ENCODE measurements around the gene TSGA10IP. TPM values are rescaled to one million over a fixed set of nuclear protein-coding genes. Genes with fewer than 3 reads are reported as not detected.

TSGA10IP gene
- total RNA-seq, 1 donor, result 0.10 TPM

- Histone ChIP-seq H3K27me3 (ENCODE audit: insufficient read depth, low read length) (no peaks in the 10 kb centered on the region), H3K4me1 (ENCODE audit: insufficient read depth, low read length) (peaks cover 42% of the 10 kb centered on the region), H3K4me3 (ENCODE audit: low read length) (no peak overlapping the region), H3K9me3 (ENCODE audit: low read depth, low read length) (no peaks in the 10 kb centered on the region)
These were observed 32.4 kb upstream of the TSGA10IP start for GRCh38 chr11:65912845-65913244.

GRCh38 chr11:65915101-65915820, 30.0 kb upstream of the TSGA10IP start:
- H3K4me1 ChIP-seq (ENCODE audit: insufficient read depth, low read length), result peaks cover 51% of the 10 kb centered on the region
- no peak overlapping the region for H3K4me3 ChIP-seq (ENCODE audit: low read length)
- H3K9me3 ChIP-seq (ENCODE audit: low read depth, low read length), result no peaks in the 10 kb centered on the region
- H3K27me3 ChIP-seq (ENCODE audit: insufficient read depth, low read length), result no peaks in the 10 kb centered on the region

GRCh38 chr11:65915821-65916251, 29.4 kb upstream of the TSGA10IP start:
- H3K4me3 ChIP-seq (ENCODE audit: low read length), result no peak overlapping the region
- H3K4me1 ChIP-seq (ENCODE audit: insufficient read depth, low read length), result peaks cover 57% of the 10 kb centered on the region
- no peaks in the 10 kb centered on the region for H3K9me3 ChIP-seq (ENCODE audit: low read depth, low read length)

GRCh38 chr11:65916391-65916790, 28.9 kb upstream of the TSGA10IP start:
- Histone ChIP-seq H3K4me1 (ENCODE audit: insufficient read depth, low read length) (peaks cover 62% of the 10 kb centered on the region), H3K4me3 (ENCODE audit: low read length) (no peak overlapping the region), H3K9me3 (ENCODE audit: low read depth, low read length) (no peaks in the 10 kb centered on the region), H3K27me3 (ENCODE audit: insufficient read depth, low read length) (no peaks in the 10 kb centered on the region)

More at GRCh38 chr11:65915821-65916251, 29.4 kb upstream of the TSGA10IP start:
- H3K27me3 ChIP-seq (ENCODE audit: insufficient read depth, low read length), result no peaks in the 10 kb centered on the region

- H3K4me3 ChIP-seq (ENCODE audit: low read length), result no peak overlapping the region
- H3K4me1 ChIP-seq (ENCODE audit: insufficient read depth, low read length), result peaks cover 60% of the 10 kb centered on the region
- H3K9me3 ChIP-seq (ENCODE audit: low read depth, low read length), result no peaks in the 10 kb centered on the region
- no peaks in the 10 kb centered on the region for H3K27me3 ChIP-seq (ENCODE audit: insufficient read depth, low read length)
These were observed 28.2 kb upstream of the TSGA10IP start for GRCh38 chr11:65917077-65917433.

GRCh38 chr11:65917434-65918210, 27.7 kb upstream of the TSGA10IP start:
- Histone ChIP-seq H3K27me3 (ENCODE audit: insufficient read depth, low read length) (no peaks in the 10 kb centered on the region), H3K4me3 (ENCODE audit: low read length) (peak overlapping the region; percentile 77), H3K4me1 (ENCODE audit: insufficient read depth, low read length) (peaks cover 65% of the 10 kb centered on the region), H3K9me3 (ENCODE audit: low read depth, low read length) (no peaks in the 10 kb centered on the region)

- Histone ChIP-seq H3K9me3 (ENCODE audit: low read depth, low read length) (no peaks in the 10 kb centered on the region), H3K27me3 (ENCODE audit: insufficient read depth, low read length) (no peaks in the 10 kb centered on the region), H3K4me1 (ENCODE audit: insufficient read depth, low read length) (peaks cover 65% of the 10 kb centered on the region), H3K4me3 (ENCODE audit: low read length) (peak within 1 kb of the TSS; percentile 77)
These were observed 26.8 kb upstream of the TSGA10IP start, which contains the start of gene C11orf68 for GRCh38 chr11:65918211-65919140. Gene C11orf68 (minus strand): TSS chr11:65919062. CDS start chr11:65919031, 31 bp downstream.

GRCh38 chr11:65919141-65919572, 26.1 kb upstream of the TSGA10IP start, which contains the start of gene DRAP1:
Gene DRAP1 (plus strand): TSS chr11:65919426. CDS start chr11:65919502, 76 bp downstream.
- no peaks in the 10 kb centered on the region for H3K9me3 ChIP-seq (ENCODE audit: low read depth, low read length)
- peak within 1 kb of the TSS; percentile 77 for H3K4me3 ChIP-seq (ENCODE audit: low read length)
- H3K4me1 ChIP-seq (ENCODE audit: insufficient read depth, low read length), result peaks cover 65% of the 10 kb centered on the region
- H3K27me3 ChIP-seq (ENCODE audit: insufficient read depth, low read length), result no peaks in the 10 kb centered on the region

- Histone ChIP-seq H3K27me3 (ENCODE audit: insufficient read depth, low read length) (no peaks in the 10 kb centered on the region), H3K4me3 (ENCODE audit: low read length) (peak overlapping the region; percentile 67), H3K4me1 (ENCODE audit: insufficient read depth, low read length) (peaks cover 60% of the 10 kb centered on the region)
These were observed 25.5 kb upstream of the TSGA10IP start for GRCh38 chr11:65919573-65920371.

GRCh38 chr11:65920372-65920802, 24.9 kb upstream of the TSGA10IP start:
- Histone ChIP-seq H3K4me3 (ENCODE audit: low read length) (peak overlapping the region; percentile 67), H3K27me3 (ENCODE audit: insufficient read depth, low read length) (no peaks in the 10 kb centered on the region), H3K9me3 (ENCODE audit: low read depth, low read length) (no peaks in the 10 kb centered on the region), H3K4me1 (ENCODE audit: insufficient read depth, low read length) (peaks cover 54% of the 10 kb centered on the region)

More at GRCh38 chr11:65919573-65920371, 25.5 kb upstream of the TSGA10IP start:
- no peaks in the 10 kb centered on the region for H3K9me3 ChIP-seq (ENCODE audit: low read depth, low read length)

GRCh38 chr11:65921033-65921555, 24.2 kb upstream of the TSGA10IP start:
- H3K4me3 ChIP-seq (ENCODE audit: low read length), result no peak overlapping the region
- H3K9me3 ChIP-seq (ENCODE audit: low read depth, low read length), result no peaks in the 10 kb centered on the region
- H3K27me3 ChIP-seq (ENCODE audit: insufficient read depth, low read length), result no peaks in the 10 kb centered on the region
- peaks cover 47% of the 10 kb centered on the region for H3K4me1 ChIP-seq (ENCODE audit: insufficient read depth, low read length)

GRCh38 chr11:65921876-65922275, 23.4 kb upstream of the TSGA10IP start:
- Histone ChIP-seq H3K4me3 (ENCODE audit: low read length) (no peak overlapping the region), H3K9me3 (ENCODE audit: low read depth, low read length) (no peaks in the 10 kb centered on the region), H3K27me3 (ENCODE audit: insufficient read depth, low read length) (no peaks in the 10 kb centered on the region), H3K4me1 (ENCODE audit: insufficient read depth, low read length) (peaks cover 41% of the 10 kb centered on the region)

- H3K4me3 ChIP-seq (ENCODE audit: low read length), result no peak overlapping the region
- peaks cover 41% of the 10 kb centered on the region for H3K4me1 ChIP-seq (ENCODE audit: insufficient read depth, low read length)
- no peaks in the 10 kb centered on the region for H3K27me3 ChIP-seq (ENCODE audit: insufficient read depth, low read length)
- H3K9me3 ChIP-seq (ENCODE audit: low read depth, low read length), result no peaks in the 10 kb centered on the region
These were observed 22.7 kb upstream of the TSGA10IP start for GRCh38 chr11:65922565-65922964.

GRCh38 chr11:65925397-65925796, 19.9 kb upstream of the TSGA10IP start:
- no peaks in the 10 kb centered on the region for H3K27me3 ChIP-seq (ENCODE audit: insufficient read depth, low read length)
- no peak overlapping the region for H3K4me3 ChIP-seq (ENCODE audit: low read length)
- H3K4me1 ChIP-seq (ENCODE audit: insufficient read depth, low read length), result peaks cover 45% of the 10 kb centered on the region
- H3K9me3 ChIP-seq (ENCODE audit: low read depth, low read length), result no peaks in the 10 kb centered on the region
